ENCODE results near the gene SELENOO.

The SELENOO gene

DNA sequence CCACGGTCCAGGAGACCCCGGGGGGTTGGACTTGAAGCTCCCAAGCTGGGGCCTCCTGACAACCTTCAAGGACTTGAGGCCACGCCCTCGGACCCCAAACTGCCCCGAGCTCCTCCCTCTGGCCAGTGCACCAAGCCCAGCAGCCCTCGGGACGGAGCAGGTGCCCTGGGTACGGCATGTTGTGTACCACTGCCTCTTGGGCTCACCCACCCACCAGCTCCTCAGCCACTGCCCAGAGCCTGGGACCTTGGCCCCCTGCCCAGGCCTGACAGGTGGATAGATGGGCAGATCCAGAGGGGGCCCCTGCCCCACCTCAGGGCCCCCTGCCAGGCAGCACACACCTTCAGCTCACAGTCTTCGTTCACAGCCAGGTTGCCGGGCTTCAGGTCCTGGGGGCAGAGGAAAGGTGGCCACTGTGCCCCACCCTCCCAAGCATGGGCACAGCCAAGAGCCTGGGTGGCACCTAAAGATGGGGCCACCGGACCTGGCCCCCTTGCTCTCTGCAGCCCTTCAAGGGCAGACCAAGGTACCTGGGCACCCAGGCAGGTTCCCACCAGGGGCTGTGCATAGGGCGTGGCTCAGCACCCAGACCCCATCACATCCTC, 55.5 kb downstream of the SELENOO start:
- ATAC-seq (ENCODE audit: low read depth) (no peak), DNase-seq (ENCODE audit: low spot score) (no peak)
- Histone ChIP-seq H3K27ac (ENCODE audit: poor library complexity, severe bottlenecking) (no peak overlapping the region), H3K36me3 (ENCODE audit: low read depth) (peaks cover 5% of the 10 kb centered on the region; the same call in 1 of the 2 replicates), H3K27me3 (ENCODE audit: insufficient read depth, poor library complexity, severe bottlenecking) (no peaks in the 10 kb centered on the region), H3K9me3 (ENCODE audit: severe bottlenecking) (no peaks in the 10 kb centered on the region), H3K4me3 (ENCODE audit: severe bottlenecking) (no peak overlapping the region), H3K4me1 (ENCODE audit: insufficient read depth, poor library complexity, severe bottlenecking) (no peaks in the 10 kb centered on the region)
- TF ChIP-seq, protein P1, sequence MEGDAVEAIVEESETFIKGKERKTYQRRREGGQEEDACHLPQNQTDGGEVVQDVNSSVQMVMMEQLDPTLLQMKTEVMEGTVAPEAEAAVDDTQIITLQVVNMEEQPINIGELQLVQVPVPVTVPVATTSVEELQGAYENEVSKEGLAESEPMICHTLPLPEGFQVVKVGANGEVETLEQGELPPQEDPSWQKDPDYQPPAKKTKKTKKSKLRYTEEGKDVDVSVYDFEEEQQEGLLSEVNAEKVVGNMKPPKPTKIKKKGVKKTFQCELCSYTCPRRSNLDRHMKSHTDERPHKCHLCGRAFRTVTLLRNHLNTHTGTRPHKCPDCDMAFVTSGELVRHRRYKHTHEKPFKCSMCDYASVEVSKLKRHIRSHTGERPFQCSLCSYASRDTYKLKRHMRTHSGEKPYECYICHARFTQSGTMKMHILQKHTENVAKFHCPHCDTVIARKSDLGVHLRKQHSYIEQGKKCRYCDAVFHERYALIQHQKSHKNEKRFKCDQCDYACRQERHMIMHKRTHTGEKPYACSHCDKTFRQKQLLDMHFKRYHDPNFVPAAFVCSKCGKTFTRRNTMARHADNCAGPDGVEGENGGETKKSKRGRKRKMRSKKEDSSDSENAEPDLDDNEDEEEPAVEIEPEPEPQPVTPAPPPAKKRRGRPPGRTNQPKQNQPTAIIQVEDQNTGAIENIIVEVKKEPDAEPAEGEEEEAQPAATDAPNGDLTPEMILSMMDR (IDR thresholded peaks at IDR 0.05; ENCODE audit: poor library complexity, severe bottlenecking): no peak

DNA sequence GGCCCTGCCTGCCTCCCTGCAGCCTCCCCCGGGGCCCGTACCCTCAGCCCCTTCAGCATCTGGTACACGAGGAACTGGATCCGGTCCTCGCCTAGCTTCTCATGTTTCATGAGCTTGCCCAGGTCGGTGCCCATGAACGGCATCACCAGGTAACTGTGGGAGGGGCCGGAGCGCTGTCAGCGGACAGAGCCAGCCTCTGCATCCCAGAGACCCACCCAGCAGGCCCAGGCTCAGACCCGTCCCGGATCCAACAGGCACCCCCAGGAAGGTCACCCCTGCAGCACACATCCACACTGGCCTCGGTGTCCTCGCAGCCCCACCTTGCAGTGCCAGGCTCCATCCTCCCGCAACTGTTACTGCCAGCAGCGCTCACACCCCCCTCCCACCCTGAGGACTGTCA, 56.2 kb downstream of the SELENOO start:
- no peak for ATAC-seq (ENCODE audit: low read depth)
- TF ChIP-seq, protein P1 (IDR thresholded peaks at IDR 0.05; ENCODE audit: poor library complexity, severe bottlenecking): no peak
- Histone ChIP-seq H3K27me3 (ENCODE audit: insufficient read depth, poor library complexity, severe bottlenecking) (no peaks in the 10 kb centered on the region), H3K27ac (ENCODE audit: poor library complexity, severe bottlenecking) (no peak overlapping the region), H3K36me3 (ENCODE audit: low read depth) (peaks cover 5% of the 10 kb centered on the region; the same call in 1 of the 2 replicates), H3K9me3 (ENCODE audit: severe bottlenecking) (no peaks in the 10 kb centered on the region), H3K4me3 (ENCODE audit: severe bottlenecking) (no peak overlapping the region), H3K4me1 (ENCODE audit: insufficient read depth, poor library complexity, severe bottlenecking) (peaks cover under 1% of the 10 kb centered on the region)
- DNase-seq (ENCODE audit: low spot score): no peak

DNA sequence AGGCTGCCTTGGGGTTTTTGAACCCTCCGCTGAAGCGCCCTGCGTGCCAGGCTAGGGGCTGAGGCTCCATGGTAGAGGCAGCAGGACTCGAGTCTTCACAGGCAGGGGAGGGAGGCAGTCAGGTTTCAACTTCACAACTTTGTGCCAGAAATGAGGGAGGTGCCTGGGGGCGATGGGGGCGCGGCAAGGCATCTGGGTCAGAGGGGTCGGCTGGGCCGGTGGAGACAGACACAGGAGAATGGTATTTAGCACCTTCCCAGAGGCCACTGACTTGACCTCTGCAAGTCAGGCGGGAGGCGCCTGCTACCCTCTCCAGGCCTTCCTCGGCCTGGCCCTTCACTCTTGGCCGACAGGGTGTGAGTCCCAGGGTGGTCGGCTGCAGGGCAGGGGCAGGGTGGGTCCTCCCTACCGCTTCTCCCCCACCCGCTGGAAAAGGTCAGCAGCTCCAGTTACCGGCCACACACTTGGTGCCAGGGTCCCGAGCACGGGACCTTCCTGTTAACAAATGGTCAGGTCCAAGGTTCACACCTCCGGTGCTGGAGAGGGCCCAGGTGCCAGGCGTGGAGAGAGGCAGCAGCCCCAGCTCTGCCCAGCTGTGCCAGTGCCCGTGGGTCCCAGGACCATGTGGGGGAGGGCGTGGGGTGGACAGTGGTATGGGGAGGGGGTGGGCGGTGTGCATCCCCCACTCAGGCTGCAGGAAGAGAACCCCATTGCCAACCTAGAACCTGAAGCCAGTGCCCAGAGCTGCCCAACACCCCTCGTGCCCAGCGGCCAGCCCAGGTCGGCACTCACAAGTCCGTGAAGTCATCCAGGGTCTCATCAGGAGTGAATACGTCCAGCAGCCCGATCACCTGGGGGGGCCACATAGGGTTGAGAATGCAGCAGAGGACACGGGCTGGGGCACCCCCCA, 56.9 kb downstream of the SELENOO start:
- ATAC-seq (ENCODE audit: low read depth): no peak
- peaks cover 5% of the 10 kb centered on the region; the same call in 1 of the 2 replicates for H3K36me3 ChIP-seq (ENCODE audit: low read depth)
- TF ChIP-seq, protein P1 (IDR thresholded peaks at IDR 0.05; ENCODE audit: poor library complexity, severe bottlenecking): no peak

DNA sequence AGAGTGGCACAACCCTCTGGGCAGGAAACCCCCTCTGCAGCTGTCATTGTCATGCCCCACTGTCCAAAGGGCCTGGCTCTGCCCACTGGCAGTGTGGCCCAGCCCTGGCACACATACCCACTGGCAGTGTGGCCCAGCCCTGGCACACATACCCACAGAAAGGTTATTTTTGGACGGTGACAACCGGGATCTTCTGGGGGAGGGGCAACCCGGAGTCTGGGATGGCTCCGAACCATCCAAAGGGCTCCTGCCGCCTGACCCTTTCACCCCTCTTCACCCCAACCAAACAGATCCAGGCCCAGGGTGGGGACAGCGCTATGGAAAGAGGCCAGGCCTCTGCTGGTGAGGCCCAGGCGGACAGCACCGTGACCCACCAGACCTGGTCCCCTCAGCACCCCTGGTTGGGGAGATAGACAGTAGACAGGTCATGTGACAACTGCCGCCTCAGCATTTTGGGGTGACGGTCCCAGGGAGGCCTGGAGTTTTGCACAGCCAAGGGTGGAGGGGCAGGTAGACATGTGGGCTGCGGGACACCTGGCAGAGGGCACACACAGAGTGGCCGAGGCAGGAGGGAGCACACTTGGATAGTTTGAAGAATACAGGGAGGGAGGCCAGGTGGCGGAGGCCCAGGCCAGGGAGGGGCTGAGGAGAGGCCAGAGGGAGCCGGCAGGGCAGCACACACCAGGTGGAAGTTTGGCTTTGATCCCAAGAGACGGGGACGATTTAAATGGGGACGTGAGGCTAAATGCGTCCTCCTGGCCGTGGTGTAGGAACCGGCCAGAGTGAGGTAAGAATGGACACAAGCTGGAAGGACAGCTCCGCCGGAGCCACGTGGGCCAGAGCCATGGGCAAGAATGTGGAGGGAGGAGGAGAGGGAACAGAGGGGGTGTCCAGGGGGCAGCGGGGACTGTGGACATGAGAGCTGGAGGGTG, 57.8 kb downstream of the SELENOO start:
- Histone ChIP-seq H3K36me3 (ENCODE audit: low read depth) (peaks cover 5% of the 10 kb centered on the region; the same call in 1 of the 2 replicates), H3K9me3 (ENCODE audit: severe bottlenecking) (no peaks in the 10 kb centered on the region), H3K27me3 (ENCODE audit: insufficient read depth, poor library complexity, severe bottlenecking) (no peaks in the 10 kb centered on the region), H3K4me1 (ENCODE audit: insufficient read depth, poor library complexity, severe bottlenecking) (peaks cover 11% of the 10 kb centered on the region), H3K4me3 (ENCODE audit: severe bottlenecking) (no peak overlapping the region), H3K27ac (ENCODE audit: poor library complexity, severe bottlenecking) (no peak overlapping the region)
- TF ChIP-seq, protein P1 (IDR thresholded peaks at IDR 0.05; ENCODE audit: poor library complexity, severe bottlenecking): no peak
- no peak for DNase-seq (ENCODE audit: low spot score)
- no peak for ATAC-seq (ENCODE audit: low read depth)

More for the DNA sequence above, 56.9 kb downstream of the SELENOO start:
- H3K27me3 ChIP-seq (ENCODE audit: insufficient read depth, poor library complexity, severe bottlenecking): no peaks in the 10 kb centered on the region
- no peak for DNase-seq (ENCODE audit: low spot score)
- no peaks in the 10 kb centered on the region for H3K9me3 ChIP-seq (ENCODE audit: severe bottlenecking)
- peaks cover 8% of the 10 kb centered on the region for H3K4me1 ChIP-seq (ENCODE audit: insufficient read depth, poor library complexity, severe bottlenecking)
- no peak overlapping the region for H3K4me3 ChIP-seq (ENCODE audit: severe bottlenecking)
- no peak overlapping the region for H3K27ac ChIP-seq (ENCODE audit: poor library complexity, severe bottlenecking)
